Measurements from ENCODE around the gene ITPRIPL1.
A peak's percentile ranks its signal among the peaks of the same experiment; 100 is the strongest.

The ITPRIPL1 gene

GRCh38 chr2:96330407-96330806 lies 5.3 kb downstream of the ITPRIPL1 start:
- DNase-seq (ENCODE audit: insufficient read length, low spot score) (peak; percentile 50), FAIRE-seq (peak; percentile 71)

GRCh38 chr2:96333708-96334107 lies 8.6 kb downstream of the ITPRIPL1 start:
- DNase-seq (ENCODE audit: insufficient read length, low spot score) (no peak), FAIRE-seq (no peak)
- no peak for TF ChIP-seq POLR2A (IDR thresholded peaks at IDR 0.05; ENCODE audit: low read depth, low read length)

More at GRCh38 chr2:96330407-96330806, 5.3 kb downstream of the ITPRIPL1 start:
- TF ChIP-seq POLR2A (IDR thresholded peaks at IDR 0.05; ENCODE audit: low read depth, low read length) = no peak

- TF ChIP-seq POLR2A (IDR thresholded peaks at IDR 0.05; ENCODE audit: low read depth, low read length) = peak; percentile 68
- DNase-seq (ENCODE audit: insufficient read length, low spot score) (no peak), FAIRE-seq (no peak)
Observed at GRCh38 chr2:96336104-96336775, 11.1 kb downstream of the ITPRIPL1 start.

GRCh38 chr2:96336873-96337272 lies 11.8 kb downstream of the ITPRIPL1 start:
- DNase-seq (ENCODE audit: insufficient read length, low spot score) = no peak
- TF ChIP-seq POLR2A (IDR thresholded peaks at IDR 0.05; ENCODE audit: low read depth, low read length) = no peak
- no peak for FAIRE-seq

GRCh38 chr2:96340493-96341414 lies 15.6 kb downstream of the ITPRIPL1 start:
- DNase-seq (ENCODE audit: insufficient read length, low spot score) = no peak
- TF ChIP-seq POLR2A (IDR thresholded peaks at IDR 0.05; ENCODE audit: low read depth, low read length) = no peak
- FAIRE-seq = no peak

GRCh38 chr2:96341641-96342040 lies 16.5 kb downstream of the ITPRIPL1 start:
- no peak for TF ChIP-seq POLR2A (IDR thresholded peaks at IDR 0.05; ENCODE audit: low read depth, low read length)
- FAIRE-seq (no peak), DNase-seq (ENCODE audit: insufficient read length, low spot score) (no peak)

GRCh38 chr2:96342085-96342484 lies 17.0 kb downstream of the ITPRIPL1 start:
- FAIRE-seq (peak; percentile 58), DNase-seq (ENCODE audit: insufficient read length, low spot score) (peak; percentile 55)
- no peak for TF ChIP-seq POLR2A (IDR thresholded peaks at IDR 0.05; ENCODE audit: low read depth, low read length)

GRCh38 chr2:96344011-96344410 lies 18.9 kb downstream of the ITPRIPL1 start:
- no peak for DNase-seq (ENCODE audit: insufficient read length, low spot score)
- FAIRE-seq = no peak
- no peak for TF ChIP-seq POLR2A (IDR thresholded peaks at IDR 0.05; ENCODE audit: low read depth, low read length)

GRCh38 chr2:96345438-96345837 lies 20.3 kb downstream of the ITPRIPL1 start:
- FAIRE-seq = no peak
- no peak for TF ChIP-seq POLR2A (IDR thresholded peaks at IDR 0.05; ENCODE audit: low read depth, low read length)
- DNase-seq (ENCODE audit: insufficient read length, low spot score) = no peak

GRCh38 chr2:96345868-96346462 lies 20.8 kb downstream of the ITPRIPL1 start:
- TF ChIP-seq POLR2A (IDR thresholded peaks at IDR 0.05; ENCODE audit: low read depth, low read length) = no peak
- DNase-seq (ENCODE audit: insufficient read length, low spot score) (no peak), FAIRE-seq (no peak)

- FAIRE-seq = no peak
- no peak for DNase-seq (ENCODE audit: insufficient read length, low spot score)
- TF ChIP-seq POLR2A (IDR thresholded peaks at IDR 0.05; ENCODE audit: low read depth, low read length) = no peak
Observed at GRCh38 chr2:96347395-96347794, 22.3 kb downstream of the ITPRIPL1 start.

- DNase-seq (ENCODE audit: insufficient read length, low spot score) (no peak), FAIRE-seq (no peak)
- no peak for TF ChIP-seq POLR2A (IDR thresholded peaks at IDR 0.05; ENCODE audit: low read depth, low read length)
Observed at GRCh38 chr2:96353032-96353561, 28.0 kb downstream of the ITPRIPL1 start.

GRCh38 chr2:96353606-96354101 lies 28.5 kb downstream of the ITPRIPL1 start:
- FAIRE-seq (no peak), DNase-seq (ENCODE audit: insufficient read length, low spot score) (no peak)
- no peak for TF ChIP-seq POLR2A (IDR thresholded peaks at IDR 0.05; ENCODE audit: low read depth, low read length)

- no peak for DNase-seq (ENCODE audit: insufficient read length, low spot score)
- no peak for TF ChIP-seq POLR2A (IDR thresholded peaks at IDR 0.05; ENCODE audit: low read depth, low read length)
- no peak for FAIRE-seq
Observed at GRCh38 chr2:96354492-96354891, 29.4 kb downstream of the ITPRIPL1 start.

All from H54 (cell line).